K562 (cell line): ENCODE data around the gene ARHGAP26. TPM values are rescaled to one million over a fixed set of nuclear protein-coding genes. Genes with fewer than 3 reads are reported as not detected.
A peak's percentile ranks its signal among the peaks of the same experiment; 100 is the strongest.

Source experiments
- ATAC-seq: fragments of 200-7000 bp; cut with Tn5 transposase; 3 replicates; pipeline ENCODE4 v1.9.1; 2020; ENCODE audit warnings: moderate library complexity
- BruUV-seq: library from RNA; stranded (reverse); fragments of 400-500 nt; replicated peaks from 2 replicates; lab custom pipeline; 2021; lab: Mats Ljungman, UMichigan
- CTCF ChIA-PET: fragments of 300-600 bp; formaldehyde crosslinking; extraction: SDS; loops from one replicate; lab custom pipeline; 2021; ENCODE audit warnings: low intra/inter-chr PET ratio; lab: Yijun Ruan, JAX
- POLR2A ChIA-PET: fragments of 300-600, 350-650 bp; sonication (Branson Sonifier 250); formaldehyde crosslinking; extraction: SDS; loops from one replicate; lab custom pipeline; 2021; ENCODE audit warnings: antibody characterized with exemption, inconsistent platforms; lab: Yijun Ruan, JAX
- DNase-seq, 4 experiments: peaks; one replicate each; pipeline versions ENCODE4 v3.0.0 to v3.0.0-alpha.2; 2011 to 2018; ENCODE audit warnings: low spot score in 3 of 4, mixed read lengths in 3 of 4; ENCODE audit errors: extremely low read depth in 1 of 4
- FAIRE-seq: peaks from 2 replicates; lab custom pipeline; 2011; peaks lifted over from hg19 to GRCh38; lab: Jason Lieb, UNC
- H2AFZ ChIP-seq: 2 replicates; pipeline ENCODE4 v1.6.0; 2011; ENCODE audit warnings: low read depth, low read length, control low read depth, inconsistent platforms
- H3K27ac ChIP-seq: fragments of 200-600 bp; 3 replicates; pipeline ENCODE4 v1.8.0; 2011; ENCODE audit warnings: low read depth, mild to moderate bottlenecking, control low read depth, inconsistent platforms, low read length, moderate library complexity, mixed read lengths; ENCODE audit errors: extremely low read depth
- H3K27me3 ChIP-seq, 2 experiments: fragments of 300-600 bp in 1 of 2; 2 replicates in 1 of 2; 3 replicates in 1 of 2; pipeline versions ENCODE4 v1.6.0 to v1.8.0; 2011; ENCODE audit warnings: inconsistent platforms in 2 of 2, low read length in 2 of 2, mild to moderate bottlenecking in 1 of 2, mixed read lengths in 1 of 2, moderate library complexity in 1 of 2; ENCODE audit not compliant: control insufficient read depth in 2 of 2, insufficient read depth in 2 of 2
- H3K36me3 ChIP-seq: fragments of 300-600 bp; 3 replicates; pipeline ENCODE4 v1.8.0; 2011; ENCODE audit warnings: mild to moderate bottlenecking, low read length, inconsistent platforms; ENCODE audit not compliant: control insufficient read depth, insufficient read depth
- H3K4me1 ChIP-seq, 2 experiments: fragments of 200-600 bp in 1 of 2; replicated peaks in 1 of 2; 2 replicates in 1 of 2; 3 replicates in 1 of 2; pipeline versions ENCODE4 v1.5.1 to v1.8.0; 2011; ENCODE audit warnings: inconsistent platforms in 2 of 2, low read length in 2 of 2, mild to moderate bottlenecking in 1 of 2, mixed read lengths in 1 of 2, moderate library complexity in 1 of 2; ENCODE audit not compliant: control insufficient read depth in 2 of 2, insufficient read depth in 2 of 2
- H3K4me2 ChIP-seq: 2 replicates; pipeline ENCODE4 v1.6.1; 2011; ENCODE audit warnings: low read length, control low read depth, inconsistent platforms, mixed read lengths; ENCODE audit not compliant: insufficient read depth
- H3K4me3 ChIP-seq: fragments of 200-600 bp; sonication (generic), shearing (Covaris generic); 2 replicates; pipeline ENCODE4 v1.5.1; 2016; ENCODE audit warnings: control low read depth, inconsistent platforms
- H3K79me2 ChIP-seq: fragments of 200-600 bp; 3 replicates; pipeline ENCODE4 v1.8.0; 2011; ENCODE audit warnings: low read length, inconsistent platforms; ENCODE audit not compliant: control insufficient read depth, insufficient read depth
- H3K9ac ChIP-seq, 2 experiments: 2 replicates each; pipeline versions ENCODE4 v1.6.0 to v1.6.1; 2011; ENCODE audit warnings: low read depth in 2 of 2, low read length in 2 of 2, control low read depth in 1 of 2, inconsistent platforms in 1 of 2, mild to moderate bottlenecking in 1 of 2, mixed read lengths in 1 of 2; ENCODE audit not compliant: insufficient read depth in 1 of 2
- H3K9me1 ChIP-seq: one replicate; pipeline ENCODE4 v1.6.0; 2011; ENCODE audit warnings: inconsistent platforms, mild to moderate bottlenecking, low read length, moderate library complexity; ENCODE audit not compliant: control insufficient read depth, insufficient read depth
- H3K9me3 ChIP-seq: replicated peaks from 2 replicates; pipeline ENCODE4 v1.5.1; 2011; ENCODE audit warnings: low read depth, low read length, inconsistent platforms; ENCODE audit not compliant: control insufficient read depth, insufficient read depth
- H4K20me1 ChIP-seq: replicated peaks from 2 replicates; pipeline ENCODE4 v1.6.1; 2011; ENCODE audit warnings: low read length, inconsistent platforms, mixed read lengths; ENCODE audit not compliant: control insufficient read depth, insufficient read depth
- ATF3 ChIP-seq, 2 experiments: fragments of 450-650 bp in 1 of 2; sonication (generic) in 1 of 2; formaldehyde crosslinking in 1 of 2; IDR thresholded peaks in 1 of 2; conservative IDR thresholded peaks in 1 of 2; 2 replicates each; pipeline versions ENCODE4 v1.6.1 to v1.8.1; 2016 to 2023; ENCODE audit warnings: mild to moderate bottlenecking in 2 of 2, moderate library complexity in 2 of 2, inconsistent platforms in 1 of 2, missing genetic modification reagents in 1 of 2
- BACH1 ChIP-seq: fragments of 200-800 bp; sonication (Bioruptor generic); IDR thresholded peaks from 2 replicates; pipeline ENCODE4 v1.6.1; 2016; ENCODE audit warnings: missing genetic modification characterization, missing compliant biosample characterization
- HNRNPLL ChIP-seq: fragments of 200-400 bp; formaldehyde crosslinking; IDR thresholded peaks from 2 replicates; pipeline ENCODE4 v1.6.1; 2017; ENCODE audit warnings: low read length, low read depth, mild to moderate bottlenecking; ENCODE audit not compliant: poor library complexity, severe bottlenecking
- IRF1 ChIP-seq: sonication (generic); formaldehyde crosslinking; IDR thresholded peaks from 2 replicates; pipeline ENCODE4 v1.8.0; 2022; ENCODE audit warnings: missing genetic modification reagents, mild to moderate bottlenecking, borderline replicate concordance
- KDM4B ChIP-seq, 2 experiments: fragments of 450-650 bp in 1 of 2; sonication (generic) in 1 of 2; IDR thresholded peaks; 2 replicates each; pipeline ENCODE4 v1.6.1; 2016 to 2017; ENCODE audit warnings: borderline replicate concordance in 2 of 2, antibody characterized with exemption in 1 of 2, low read depth in 1 of 2, mild to moderate bottlenecking in 1 of 2
- PTTG1 ChIP-seq: fragments of 450-650 bp; IDR thresholded peaks from 2 replicates; pipeline ENCODE4 v1.6.1; 2016; ENCODE audit warnings: low read depth, mild to moderate bottlenecking, missing genetic modification characterization, missing compliant biosample characterization
- RCOR1 ChIP-seq, 2 experiments: IDR thresholded peaks; 2 replicates each; pipeline ENCODE4 v1.6.1; 2012; ENCODE audit warnings: low read depth in 2 of 2, low read length in 2 of 2, borderline replicate concordance in 1 of 2, improper control_type of control experiment in 1 of 2
- SMARCE1 ChIP-seq: fragments of 450-650 bp; IDR thresholded peaks from 2 replicates; pipeline ENCODE4 v1.7.1; 2016; ENCODE audit warnings: mild to moderate bottlenecking
- ZNF174 ChIP-seq: fragments of 250-450 bp; sonication (Bioruptor Pico); IDR thresholded peaks from 2 replicates; pipeline ENCODE4 v1.4.0; 2020; ENCODE audit warnings: mild to moderate bottlenecking
- ZNF23 ChIP-seq: fragments of 250-450 bp; sonication (Bioruptor Pico); IDR thresholded peaks from 2 replicates; pipeline ENCODE4 v1.4.0; 2020; ENCODE audit warnings: mild to moderate bottlenecking
- ZNF589 ChIP-seq: fragments of 200-800 bp; sonication (Bioruptor generic); IDR thresholded peaks from 2 replicates; pipeline ENCODE4 v1.6.1; 2016; ENCODE audit warnings: low read depth, missing genetic modification characterization, missing compliant biosample characterization
- WGBS: fragments of 100-300 bp; shearing (Covaris generic); methylation state at CpG from one replicate; pipeline ENCODE4 v1.1.6; 2016; ENCODE audit warnings: low coverage, mixed read lengths; ENCODE audit not compliant: insufficient coverage; ENCODE audit errors: missing lambda C conversion rate; 5-methylcytosine and 5-hydroxymethylcytosine counted together
- in situ Hi-C: fragments of 300-500 bp; cut with MboI; formaldehyde crosslinking; loops from 4 replicates; pipeline ENCODE4 v1.15.0; 2018; ENCODE audit warnings: inconsistent platforms, mixed read lengths
- intact Hi-C: fragments of 100-400 bp; cut with micrococcal nuclease; formaldehyde crosslinking; loops from 2 replicates; pipeline ENCODE4 v1.14.2; 2022
- polyA plus RNA-seq, 8 experiments: library from polyadenylated mRNA; depleted of rRNA in 4 of 8; stranded (reverse) in 5 of 8; unstranded in 3 of 8; fragments of >200 nt; fragmentation: Nextera tagmentation in 2 of 8; fragmentation: Illumina TruSeq in 1 of 8; extraction: Ambion mirVana in 2 of 8; extraction: Trizol in 1 of 8; gene quantifications; 2 replicates each; pipeline versions ENCODE4 v1.2.1 to v1.2.3, GENCODE V29; 2011 to 2014; ENCODE audit warnings: inconsistent platforms in 1 of 8, missing spikeins in 1 of 8
- total RNA-seq, 7 experiments: library from RNA; depleted of rRNA in 6 of 7; stranded (reverse); fragments of >200 nt in 6 of 7; fragmentation: Illumina TruSeq in 2 of 7; extraction: Trizol in 2 of 7; gene quantifications; 2 replicates each; pipeline versions ENCODE4 v1.2.1 to v1.2.3, GENCODE V29; 2011 to 2021; ENCODE audit warnings: low replicate concordance in 1 of 7

Gene ARHGAP26
- total and polyA plus RNA-seq, 9 of the 15 experiments (the other 6 are each of a cell fraction or from before 2014, with no cell fraction given) = 0.13 to 1.1 (median 0.55) TPM

DNA sequence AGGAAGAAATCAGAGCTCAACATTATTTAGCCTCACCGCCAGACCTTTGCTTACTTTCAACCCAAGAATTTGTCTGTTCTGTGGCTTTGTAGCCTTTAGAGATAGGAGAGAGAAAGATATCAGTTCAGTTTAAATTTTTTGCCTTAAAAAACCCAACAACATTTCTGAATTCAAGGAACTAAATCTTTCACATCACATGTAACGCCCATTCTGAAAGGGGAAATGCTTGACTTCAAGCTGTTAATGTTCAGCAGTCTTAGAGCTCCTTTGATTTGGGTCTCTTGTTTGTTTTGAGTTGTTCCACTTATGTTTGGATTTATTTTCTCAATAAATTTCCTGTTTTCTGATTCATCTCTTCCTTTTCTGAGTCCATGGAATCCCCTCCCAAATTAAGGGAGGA, 294.5 kb downstream of the ARHGAP26 start:
- intact Hi-C loops (no loop called here), in situ Hi-C loops (no loop called here)
- 0% methylated on average over 2 of the region's 2 CpGs for WGBS
- Histone ChIP-seq H3K79me2 (no peaks in the 10 kb centered on the region), H4K20me1 (no peaks in the 10 kb centered on the region), H3K4me2 (no peak overlapping the region), H3K9me3 (no peaks in the 10 kb centered on the region), H3K4me3 (no peak overlapping the region), H3K9me1 (no peaks in the 10 kb centered on the region), H3K9ac (no peak overlapping the region), H2AFZ (no peak overlapping the region), H3K27me3 (peaks cover 5 to 15% of the 10 kb centered on the region in 2 experiments; a peak in 3 of 5 replicates), H3K4me1 (no peaks in the 10 kb centered on the region; a peak in 1 of 5 replicates), H3K27ac (no peak overlapping the region), H3K36me3 (no peaks in the 10 kb centered on the region)
- ChIA-PET POLR2A (interaction anchor here (0.7 kb wide), 1 partner anchor 20 kb away, joined by 3 read pairs; no protein-coding TSS in a partner anchor), CTCF (no interaction called here)
- FAIRE-seq (no peak), DNase-seq (no peak), ATAC-seq (no peak)
- no TSS peak for BruUV-seq
- TF ChIP-seq RCOR1 (IDR thresholded peaks at IDR 0.05; ENCODE audit: borderline replicate concordance in 1 of 2, low read depth in 2 of 2, low read length in 2 of 2) = no peak

DNA sequence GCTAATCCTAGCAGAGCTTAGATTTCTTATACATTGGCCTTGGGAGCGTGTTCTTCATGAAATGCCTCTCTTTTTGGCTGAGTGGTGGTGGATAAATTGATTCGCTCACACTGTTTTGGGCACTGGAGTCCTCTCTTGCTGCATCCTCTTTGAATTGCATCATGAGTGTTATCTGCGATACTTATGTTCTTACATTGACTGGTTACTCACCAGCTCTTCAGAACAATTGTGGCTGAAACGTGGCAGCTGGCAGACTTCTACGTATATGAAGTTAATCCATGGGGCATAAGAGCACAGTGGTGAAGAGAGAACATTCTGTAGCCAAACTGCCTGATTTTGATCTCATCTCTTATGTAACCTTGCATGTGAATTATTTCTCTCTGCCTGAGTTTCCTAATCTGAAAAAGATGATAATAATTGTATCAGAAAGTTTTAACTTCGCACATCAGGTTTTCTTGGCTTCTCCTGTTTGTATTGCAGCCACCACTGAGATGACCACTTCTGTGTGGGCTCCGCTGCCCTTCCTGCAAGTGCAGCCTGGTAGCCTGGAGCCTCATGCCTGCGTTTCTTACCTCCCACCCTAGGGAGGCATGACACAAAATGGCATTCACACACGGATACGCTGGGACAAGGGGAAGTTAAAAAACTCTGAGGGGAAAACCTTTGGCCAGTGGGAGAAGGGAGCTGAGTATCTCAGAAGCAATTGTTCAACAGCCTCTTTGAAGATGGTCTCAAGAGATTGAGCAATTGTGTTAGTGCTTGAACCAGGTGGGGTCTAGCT, 295.2 kb downstream of the ARHGAP26 start:
- in situ Hi-C loops (no loop called here), intact Hi-C loops (no loop called here)
- H3K27ac ChIP-seq = no peak overlapping the region
- 4% methylated on average over 10 of the region's 10 CpGs for WGBS
- H3K79me2 ChIP-seq = no peaks in the 10 kb centered on the region
- no peak overlapping the region for H3K4me3 ChIP-seq
- H3K9me1 ChIP-seq = no peaks in the 10 kb centered on the region
- H3K27me3 ChIP-seq = peaks cover 5 to 15% of the 10 kb centered on the region in 2 experiments; a peak in 3 of 5 replicates
- H3K9ac ChIP-seq = no peak overlapping the region
- no peaks in the 10 kb centered on the region for H4K20me1 ChIP-seq
- DNase-seq = no peak
- FAIRE-seq = no peak
- no peaks in the 10 kb centered on the region; a peak in 1 of 5 replicates for H3K4me1 ChIP-seq
- ChIA-PET CTCF (no interaction called here), POLR2A (interaction anchor here (0.6 to 1.0 kb wide), 3 partner anchors 9 to 323 kb away, joined by 3 read pairs; no protein-coding TSS in a partner anchor)
- no peaks in the 10 kb centered on the region for H3K36me3 ChIP-seq
- H2AFZ ChIP-seq = no peak overlapping the region
- ATAC-seq = no peak
- H3K9me3 ChIP-seq = no peaks in the 10 kb centered on the region
- H3K4me2 ChIP-seq = no peak overlapping the region
- BruUV-seq = no TSS peak
- TF ChIP-seq ATF3 (IDR thresholded peaks at IDR 0.05) (peak; percentile 24; the same call in 1 of the 2 replicates), ATF3 (CRISPR knock-in tag; conservative IDR thresholded peaks at IDR 0.05) (no peak), BACH1 (tag) (no peak), ZNF589 (CRISPR knock-in tag) (peak; percentile 66; the same call in 1 of the 2 replicates), SMARCE1 (no peak), KDM4B (IDR thresholded peaks at IDR 0.05; ENCODE audit: borderline replicate concordance in 2 of 2, low read depth in 1 of 2) (no peak), ZNF23 (CRISPR knock-in tag) (no peak), IRF1 (CRISPR knock-in tag) (no peak), PTTG1 (no peak), HNRNPLL (no peak), ZNF174 (no peak)
